Glutamatergic neuron (in vitro differentiated cells): ENCODE data around the gene SLC6A4. TPM values are rescaled to one million over a fixed set of nuclear protein-coding genes. Genes with fewer than 3 reads are reported as not detected.

ENCODE experiments used
- DNase-seq: peaks from one replicate; pipeline ENCODE4 v3.0.0; 2022
- H3K27ac Mint-ChIP-seq: one replicate; pipeline ENCODE4 v1.8.0; 2020; ENCODE audit warnings: mild to moderate bottlenecking, mixed read lengths, inconsistent platforms; ENCODE audit not compliant: unreplicated experiment
- H3K27me3 Mint-ChIP-seq: one replicate; pipeline ENCODE4 v1.8.0; 2020; ENCODE audit warnings: mild to moderate bottlenecking, moderate library complexity, mixed read lengths, inconsistent platforms; ENCODE audit not compliant: unreplicated experiment
- H3K36me3 Mint-ChIP-seq: one replicate; pipeline ENCODE4 v1.8.0; 2020; ENCODE audit warnings: mild to moderate bottlenecking, mixed read lengths, inconsistent platforms; ENCODE audit not compliant: unreplicated experiment
- H3K4me1 Mint-ChIP-seq: one replicate; pipeline ENCODE4 v1.8.0; 2020; ENCODE audit warnings: mild to moderate bottlenecking, low read depth, mixed read lengths, inconsistent platforms; ENCODE audit not compliant: unreplicated experiment
- H3K4me3 Mint-ChIP-seq: one replicate; pipeline ENCODE4 v1.8.0; 2020; ENCODE audit warnings: mild to moderate bottlenecking, mixed read lengths, inconsistent platforms; ENCODE audit not compliant: unreplicated experiment
- H3K9me3 Mint-ChIP-seq: one replicate; pipeline ENCODE4 v1.8.0; 2020; ENCODE audit warnings: mild to moderate bottlenecking, moderate library complexity, mixed read lengths, inconsistent platforms; ENCODE audit not compliant: unreplicated experiment
- total RNA-seq: library from RNA; stranded (reverse); fragmentation: NEBNext Ultra II Directional; extraction: Animal tissue kit (Norgen Biotek cat#: 25700); gene quantifications from one replicate; pipeline ENCODE4 v1.2.1, GENCODE V29; 2021; ENCODE audit not compliant: unreplicated experiment
- TF ChIP-seq, protein P1 (sequence below): fragments of 200-600 bp; sonication (generic); IDR thresholded peaks from one replicate; pipeline ENCODE4 v1.5.0; 2021; ENCODE audit not compliant: partially characterized antibody, unreplicated experiment

Gene SLC6A4
- total RNA-seq, 1 donor from 2014 or later, result not detected

DNA sequence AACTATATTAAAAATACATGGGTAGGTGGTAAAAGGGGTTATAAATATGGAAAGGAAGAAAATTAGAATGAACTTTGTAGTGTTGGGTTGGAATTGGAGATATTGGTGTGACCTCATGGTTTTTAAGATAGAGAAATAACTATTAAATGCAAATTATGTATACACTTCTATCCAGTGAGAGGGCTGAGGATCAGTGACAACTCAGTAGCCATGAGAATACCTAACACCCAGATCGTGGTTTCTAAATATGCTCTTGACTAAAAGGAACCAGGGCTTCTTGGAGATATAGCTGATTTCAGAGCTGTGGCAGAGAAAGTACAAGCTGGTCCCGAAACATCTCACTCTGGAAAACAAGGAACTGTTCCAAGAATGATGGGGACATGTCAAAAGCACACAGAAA is 44.4 kb downstream of the SLC6A4 start:
- TF ChIP-seq, protein P1, sequence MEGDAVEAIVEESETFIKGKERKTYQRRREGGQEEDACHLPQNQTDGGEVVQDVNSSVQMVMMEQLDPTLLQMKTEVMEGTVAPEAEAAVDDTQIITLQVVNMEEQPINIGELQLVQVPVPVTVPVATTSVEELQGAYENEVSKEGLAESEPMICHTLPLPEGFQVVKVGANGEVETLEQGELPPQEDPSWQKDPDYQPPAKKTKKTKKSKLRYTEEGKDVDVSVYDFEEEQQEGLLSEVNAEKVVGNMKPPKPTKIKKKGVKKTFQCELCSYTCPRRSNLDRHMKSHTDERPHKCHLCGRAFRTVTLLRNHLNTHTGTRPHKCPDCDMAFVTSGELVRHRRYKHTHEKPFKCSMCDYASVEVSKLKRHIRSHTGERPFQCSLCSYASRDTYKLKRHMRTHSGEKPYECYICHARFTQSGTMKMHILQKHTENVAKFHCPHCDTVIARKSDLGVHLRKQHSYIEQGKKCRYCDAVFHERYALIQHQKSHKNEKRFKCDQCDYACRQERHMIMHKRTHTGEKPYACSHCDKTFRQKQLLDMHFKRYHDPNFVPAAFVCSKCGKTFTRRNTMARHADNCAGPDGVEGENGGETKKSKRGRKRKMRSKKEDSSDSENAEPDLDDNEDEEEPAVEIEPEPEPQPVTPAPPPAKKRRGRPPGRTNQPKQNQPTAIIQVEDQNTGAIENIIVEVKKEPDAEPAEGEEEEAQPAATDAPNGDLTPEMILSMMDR, result no peak
- Mint-ChIP-seq H3K4me1 (no peaks in the 10 kb centered on the region), H3K27me3 (no peaks in the 10 kb centered on the region)

DNA sequence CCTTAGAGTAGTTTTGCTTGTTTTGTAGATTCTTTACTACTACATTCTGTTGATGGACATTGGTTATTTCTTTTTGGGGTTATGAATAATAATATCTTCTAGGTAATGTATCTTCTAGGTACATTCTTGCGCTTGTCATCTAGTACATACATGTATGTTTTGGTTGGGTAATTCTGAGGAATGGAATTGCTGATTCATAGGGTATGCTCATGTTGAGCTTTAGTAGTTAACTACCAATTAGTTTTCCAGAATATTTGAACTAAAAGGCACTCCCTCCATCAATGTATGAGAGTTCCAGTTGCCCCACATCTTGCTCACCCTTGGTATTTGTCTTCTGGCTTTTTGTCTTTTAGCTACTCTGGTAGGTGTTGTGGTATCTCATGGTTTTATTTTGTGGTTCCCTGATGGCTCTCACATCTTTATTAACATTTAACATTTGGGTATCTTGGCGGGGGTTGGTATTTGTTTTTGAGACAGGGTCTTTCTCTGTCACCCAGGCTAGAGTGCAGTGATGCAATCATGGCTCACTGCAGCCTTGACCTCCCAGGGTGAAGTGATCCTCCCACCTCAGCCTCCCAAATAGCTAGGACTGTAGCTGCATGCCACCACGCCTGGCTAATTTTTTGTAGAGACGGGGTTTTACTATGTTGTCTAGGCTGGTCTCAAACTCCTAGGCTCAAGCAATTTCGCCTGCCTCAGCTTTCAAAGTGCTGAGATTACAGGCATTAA is 47.1 kb downstream of the SLC6A4 start:
- no peak for DNase-seq
- Mint-ChIP-seq H3K4me1 (no peaks in the 10 kb centered on the region), H3K9me3 (no peaks in the 10 kb centered on the region), H3K27ac (no peak overlapping the region), H3K27me3 (no peaks in the 10 kb centered on the region), H3K36me3 (peaks cover 7% of the 10 kb centered on the region), H3K4me3 (no peak overlapping the region)
- TF ChIP-seq, protein P1, result no peak

More for the DNA sequence above, 44.4 kb downstream of the SLC6A4 start:
- Mint-ChIP-seq H3K4me3 (no peak overlapping the region), H3K36me3 (no peaks in the 10 kb centered on the region), H3K9me3 (no peaks in the 10 kb centered on the region), H3K27ac (no peak overlapping the region)
- DNase-seq, result no peak

DNA sequence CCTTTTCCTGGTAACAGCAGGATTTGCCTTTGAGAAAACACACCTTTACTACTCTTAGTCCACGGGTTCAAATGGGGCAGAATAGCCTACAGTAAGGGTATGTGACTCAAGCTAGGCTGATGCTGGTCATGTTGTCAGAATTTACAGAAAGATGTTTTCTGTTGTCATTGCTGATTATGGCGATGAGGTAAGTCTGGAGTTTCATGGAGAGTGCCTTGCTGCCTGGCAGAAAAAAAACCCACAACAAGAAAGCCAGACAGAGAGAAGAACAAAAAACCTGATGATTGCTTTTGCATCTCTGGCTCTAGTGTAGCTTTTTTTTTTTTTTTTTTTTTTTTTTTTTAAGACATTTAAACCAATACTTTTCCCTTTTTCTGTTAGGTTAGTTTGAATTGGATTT is 47.9 kb downstream of the SLC6A4 start:
- H3K9me3 Mint-ChIP-seq, result no peaks in the 10 kb centered on the region

DNA sequence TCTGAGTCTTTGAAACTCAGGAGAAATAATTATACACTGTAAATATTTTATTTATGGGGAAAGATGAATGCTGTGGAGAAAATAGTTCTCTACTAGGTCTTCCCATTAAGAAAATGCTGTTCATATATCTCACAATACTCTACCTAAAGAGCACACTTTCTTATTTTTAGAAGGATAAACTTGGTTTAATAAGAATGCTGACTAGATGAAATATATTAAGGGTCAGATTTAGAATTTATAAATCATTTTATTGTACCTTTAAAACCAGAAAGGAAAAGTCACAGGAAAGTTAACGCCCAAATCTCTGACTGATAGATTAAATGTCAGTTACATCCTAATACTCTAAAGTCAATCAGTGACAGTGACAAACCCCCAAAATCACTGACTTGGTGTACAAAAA is 48.7 kb downstream of the SLC6A4 start:
- no peak overlapping the region for H3K27ac Mint-ChIP-seq
- H3K36me3 Mint-ChIP-seq, result peaks cover 7% of the 10 kb centered on the region
- no peaks in the 10 kb centered on the region for H3K4me1 Mint-ChIP-seq
- no peak overlapping the region for H3K4me3 Mint-ChIP-seq
- H3K9me3 Mint-ChIP-seq, result no peaks in the 10 kb centered on the region
- H3K27me3 Mint-ChIP-seq, result no peaks in the 10 kb centered on the region
- no peak for DNase-seq
- TF ChIP-seq, protein P1, result no peak

More for the DNA sequence above, 47.9 kb downstream of the SLC6A4 start:
- TF ChIP-seq, protein P1, result no peak
- Mint-ChIP-seq H3K27me3 (no peaks in the 10 kb centered on the region), H3K4me3 (no peak overlapping the region), H3K4me1 (no peaks in the 10 kb centered on the region), H3K36me3 (peaks cover 7% of the 10 kb centered on the region), H3K27ac (no peak overlapping the region)
- no peak for DNase-seq

DNA sequence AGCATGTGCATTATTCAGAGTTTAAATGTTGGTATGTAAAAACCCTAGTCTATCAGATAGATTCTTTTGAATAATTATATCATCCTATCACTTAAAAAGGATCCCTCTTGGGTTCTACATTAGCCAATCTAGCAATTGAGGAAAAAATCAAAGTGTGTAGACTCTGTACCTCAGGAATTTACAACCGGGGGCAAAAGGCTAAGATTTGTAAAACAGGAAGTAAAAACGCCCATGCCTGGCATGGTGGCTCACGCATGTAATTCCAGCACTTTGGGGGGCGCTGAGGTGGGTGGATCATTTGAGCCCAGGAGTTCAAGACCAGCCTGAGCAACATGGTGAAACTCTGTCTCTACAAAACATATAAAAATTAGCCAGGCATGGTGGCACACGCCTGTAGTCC is 58.6 kb downstream of the SLC6A4 start:
- Mint-ChIP-seq H3K9me3 (no peaks in the 10 kb centered on the region), H3K27me3 (no peaks in the 10 kb centered on the region), H3K4me3 (no peak overlapping the region), H3K27ac (no peak overlapping the region), H3K36me3 (no peaks in the 10 kb centered on the region), H3K4me1 (no peaks in the 10 kb centered on the region)
- TF ChIP-seq, protein P1, result no peak
- no peak for DNase-seq
